Activated T-helper 1 cell treated with anti-CD3 and anti-CD28 coated beads, Interleukin-12 subunit alpha, Interleukin-12 subunit beta, Interleukin-2, Interleukin-4 antibody, amounts not matched to agents 30 ng/mL and 10 ng/mL and 1 ng/mL, durations not matched to agents 14 hours and 24 hours and 36 hours (primary cell): ENCODE results near the gene MED15. TPM values are rescaled to one million over a fixed set of nuclear protein-coding genes. Genes with fewer than 3 reads are reported as not detected.
"Not testable (repeated sequence)": the region's sequence is repeated elsewhere in the genome, so short reads cannot be mapped to it uniquely, and the experiment has no call there.

Experiments
- DNase-seq: peaks from one replicate; pipeline ENCODE4 v3.0.0; 2021; ENCODE audit warnings: low spot score
- H3K27ac Mint-ChIP-seq: one replicate; pipeline ENCODE4 v1.8.0; 2021; ENCODE audit warnings: mild to moderate bottlenecking, mixed read lengths
- H3K27me3 Mint-ChIP-seq: one replicate; pipeline ENCODE4 v1.8.0; 2022; ENCODE audit warnings: mild to moderate bottlenecking, moderate library complexity, mixed read lengths; ENCODE audit not compliant: insufficient read depth
- H3K36me3 Mint-ChIP-seq: one replicate; pipeline ENCODE4 v1.8.0; 2021; ENCODE audit warnings: low read depth, mixed read lengths
- H3K4me1 Mint-ChIP-seq: one replicate; pipeline ENCODE4 v1.8.0; 2021; ENCODE audit warnings: low read depth, mixed read lengths
- H3K4me3 Mint-ChIP-seq: one replicate; pipeline ENCODE4 v1.8.0; 2021; ENCODE audit warnings: mild to moderate bottlenecking, moderate library complexity, mixed read lengths
- H3K9me3 Mint-ChIP-seq: one replicate; pipeline ENCODE4 v1.8.0; 2021; ENCODE audit warnings: mixed read lengths
- intact Hi-C: fragments of 100-400 bp; cut with micrococcal nuclease; formaldehyde crosslinking; loops from one replicate; pipeline ENCODE4 v1.15.1; 2024
- total RNA-seq: library from RNA; stranded (reverse); gene quantifications from 2 replicates; pipeline ENCODE4 v1.2.3, GENCODE V29; 2022

The MED15 gene
- total RNA-seq, 1 donor from 2014 or later, result 110 TPM

GRCh38 chr22:20490183-20490940 lies 17.0 kb upstream of the MED15 start:
- Mint-ChIP-seq H3K4me3 (no peak overlapping the region), H3K27me3 (peaks cover 7% of the 10 kb centered on the region), H3K27ac (no peak overlapping the region), H3K9me3 (no peaks in the 10 kb centered on the region), H3K36me3 (peaks cover 6% of the 10 kb centered on the region), H3K4me1 (peaks cover 26% of the 10 kb centered on the region)
- no peak for DNase-seq
- intact Hi-C loops, result no loop called here

DNA sequence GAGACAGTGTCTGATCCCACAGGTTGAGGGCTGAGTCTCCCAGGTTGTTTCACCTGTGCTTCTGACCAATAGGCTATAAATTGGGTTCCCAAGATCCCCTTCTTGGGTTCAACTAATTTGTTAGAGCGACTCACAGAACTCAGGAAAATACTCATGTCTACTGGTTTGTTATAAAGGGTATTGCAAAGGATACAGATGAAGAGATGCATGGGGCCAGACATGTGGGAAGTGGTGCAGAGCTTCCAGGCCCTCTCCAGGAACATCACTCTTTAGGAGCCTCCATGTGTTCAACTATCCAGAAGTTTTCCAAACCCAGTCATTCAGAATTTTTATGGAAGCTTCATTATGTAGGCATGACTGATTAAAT lies 16.5 kb upstream of the MED15 start:
- Mint-ChIP-seq H3K27me3 (peaks cover 7% of the 10 kb centered on the region), H3K27ac (no peak overlapping the region), H3K36me3 (peaks cover 6% of the 10 kb centered on the region), H3K4me3 (no peak overlapping the region), H3K4me1 (peaks cover 26% of the 10 kb centered on the region), H3K9me3 (no peaks in the 10 kb centered on the region)
- intact Hi-C loops, result no loop called here
- DNase-seq, result no peak

DNA sequence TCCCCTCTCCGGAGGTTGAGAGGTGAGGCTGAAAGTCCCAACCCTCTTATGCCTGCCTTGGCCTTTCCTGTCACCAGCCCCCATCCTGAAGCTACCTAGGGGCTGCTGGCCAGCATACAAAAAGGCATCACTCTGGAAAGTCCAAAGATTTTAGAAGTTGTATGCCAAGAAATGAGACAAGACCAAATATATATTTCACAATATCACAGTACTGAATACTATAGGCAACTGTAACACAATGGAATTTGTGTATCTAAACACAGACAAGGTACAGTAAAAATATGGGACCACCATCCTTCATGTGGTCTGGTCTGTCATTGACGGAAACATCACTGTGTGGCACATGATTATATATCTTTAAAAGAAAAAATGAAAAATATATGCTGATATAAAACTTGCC lies 16.1 kb upstream of the MED15 start:
- intact Hi-C loops, result no loop called here
- Mint-ChIP-seq H3K27me3 (peaks cover 7% of the 10 kb centered on the region), H3K27ac (no peak overlapping the region), H3K36me3 (peaks cover 5% of the 10 kb centered on the region), H3K4me3 (no peak overlapping the region), H3K4me1 (peaks cover 26% of the 10 kb centered on the region), H3K9me3 (no peaks in the 10 kb centered on the region)
- no peak for DNase-seq

- peak; percentile 12 for DNase-seq
- Mint-ChIP-seq H3K9me3 (no peaks in the 10 kb centered on the region), H3K27me3 (peaks cover 7% of the 10 kb centered on the region), H3K27ac (peak within 1 kb of the TSS; percentile 84), H3K36me3 (no peaks in the 10 kb centered on the region), H3K4me3 (peak within 1 kb of the TSS; percentile 89), H3K4me1 (peaks cover 22% of the 10 kb centered on the region)
- intact Hi-C loops, result loop anchor here (1.0 kb wide), 1 partner anchor 101 kb away; the partner anchor contains the start of gene ZNF74
These were observed 12.2 kb upstream of the MED15 start, which contains the start of gene KLHL22 for GRCh38 chr22:20494978-20495860. Gene KLHL22, minus strand, starts transcription at chr22:20495795. Its CDS starts 6,584 bp downstream, at chr22:20489211.

DNA sequence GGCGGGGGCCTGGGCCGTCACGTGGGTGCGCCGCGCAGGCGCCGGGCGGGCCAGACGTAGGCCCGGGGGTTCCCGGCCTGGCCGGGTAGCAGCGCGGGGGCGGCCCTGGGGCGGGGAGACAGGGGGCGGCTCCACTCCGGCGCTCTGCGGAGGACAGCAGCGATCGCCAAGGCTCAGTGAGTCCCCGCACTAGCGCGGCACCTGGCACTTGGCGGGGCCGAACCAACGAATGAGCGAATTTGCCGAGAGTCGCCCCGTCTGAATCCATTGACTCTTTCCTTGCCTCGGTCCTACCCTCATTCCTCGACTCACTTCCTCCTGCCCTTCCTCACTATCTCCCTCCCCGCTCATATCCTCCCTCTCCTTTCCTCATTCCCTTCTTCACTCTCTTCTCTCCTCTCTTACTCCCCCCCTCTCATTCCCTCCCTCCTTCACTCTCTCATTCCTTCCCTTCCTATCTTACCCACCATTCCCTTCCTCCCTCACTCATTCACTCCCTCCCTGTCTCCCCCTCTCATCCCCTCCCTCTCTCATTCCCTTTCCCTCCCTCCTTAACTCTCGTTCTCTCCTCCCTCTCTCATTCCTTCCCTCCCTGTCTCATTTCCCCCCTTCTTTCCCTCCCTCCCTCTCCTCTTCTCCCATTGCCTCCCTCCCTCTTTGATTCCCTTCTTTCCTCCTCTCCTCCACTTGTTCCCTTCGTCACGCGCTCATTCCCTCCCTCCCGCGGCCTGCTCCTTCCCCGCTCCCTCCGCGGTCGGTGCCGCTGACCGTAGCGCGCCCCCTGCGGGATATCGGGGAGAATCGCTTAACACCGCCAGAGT lies 11.3 kb upstream of the MED15 start:
- intact Hi-C loops, result loop anchor here (1.0 to 2.0 kb wide), 7 partner anchors 11 to 102 kb away; partner anchors contain the start of genes MED15 and ZNF74
- peaks cover 7% of the 10 kb centered on the region for H3K27me3 Mint-ChIP-seq
- H3K4me1 Mint-ChIP-seq, result peaks cover 13% of the 10 kb centered on the region
- peak overlapping the region; percentile 89 for H3K4me3 Mint-ChIP-seq
- H3K36me3 Mint-ChIP-seq, result no peaks in the 10 kb centered on the region
- DNase-seq, result peak; percentile 93
- H3K9me3 Mint-ChIP-seq, result no peaks in the 10 kb centered on the region
- peak overlapping the region; percentile 84 for H3K27ac Mint-ChIP-seq

DNA sequence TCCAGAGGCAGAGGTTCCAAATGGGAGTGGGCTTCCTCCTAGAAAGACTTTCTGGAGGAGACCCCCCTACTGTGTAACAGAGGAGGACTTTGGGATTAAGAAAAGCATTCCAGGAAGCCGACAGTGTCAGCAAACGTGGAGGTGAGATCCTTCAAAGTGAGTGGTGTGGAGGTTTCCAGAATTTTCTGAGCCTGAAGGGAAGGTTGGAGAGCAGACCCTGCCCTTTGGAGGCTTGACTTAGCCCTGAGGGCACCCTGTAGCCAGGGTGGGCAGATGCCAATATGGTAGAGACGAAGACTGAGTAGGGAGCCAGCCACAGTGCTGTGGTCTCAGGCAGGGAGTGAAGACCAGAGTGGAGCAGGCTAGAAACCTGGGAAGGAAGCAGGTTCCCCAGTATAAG lies 10.0 kb upstream of the MED15 start:
- peaks cover 7% of the 10 kb centered on the region for H3K27me3 Mint-ChIP-seq
- peaks cover 1% of the 10 kb centered on the region for H3K36me3 Mint-ChIP-seq
- H3K4me1 Mint-ChIP-seq, result peaks cover 11% of the 10 kb centered on the region
- H3K4me3 Mint-ChIP-seq, result no peak overlapping the region
- no peak for DNase-seq
- intact Hi-C loops, result loop anchor here (2.0 kb wide), 3 partner anchors 65 to 79 kb away; no protein-coding TSS in a partner anchor
- H3K27ac Mint-ChIP-seq, result no peak overlapping the region
- no peaks in the 10 kb centered on the region for H3K9me3 Mint-ChIP-seq

GRCh38 chr22:20498913-20499312 lies 8.5 kb upstream of the MED15 start:
- intact Hi-C loops, result no loop called here
- Mint-ChIP-seq H3K27ac (no peak overlapping the region), H3K9me3 (no peaks in the 10 kb centered on the region), H3K4me1 (peaks cover 6% of the 10 kb centered on the region), H3K4me3 (no peak overlapping the region), H3K36me3 (peaks cover 1% of the 10 kb centered on the region), H3K27me3 (peaks cover 4% of the 10 kb centered on the region)
- no peak for DNase-seq

DNA sequence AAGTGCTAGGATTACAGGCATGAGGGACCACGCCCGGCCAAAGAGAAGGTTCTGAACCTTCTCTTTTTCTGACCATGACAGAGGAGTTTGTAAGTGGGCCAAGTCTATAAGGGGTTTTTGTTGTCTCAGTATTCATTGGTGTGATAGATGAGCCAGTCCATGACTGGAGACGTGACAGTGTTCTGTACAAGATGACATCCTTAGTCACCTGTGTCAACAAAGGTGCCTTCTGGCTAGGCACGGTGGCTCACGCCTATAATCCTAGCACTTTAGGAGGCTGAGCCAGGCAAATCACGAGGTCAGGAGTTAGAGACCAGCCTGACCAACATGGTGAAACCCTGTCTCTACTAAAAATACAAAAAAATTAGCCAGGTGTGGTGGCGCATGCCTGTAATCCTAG lies 7.6 kb upstream of the MED15 start:
- no peak overlapping the region for H3K27ac Mint-ChIP-seq
- H3K9me3 Mint-ChIP-seq, result no peaks in the 10 kb centered on the region
- peaks cover under 1% of the 10 kb centered on the region for H3K27me3 Mint-ChIP-seq
- intact Hi-C loops, result loop anchor here (10.0 kb wide), 1 partner anchor 415 kb away; the partner anchor contains the start of gene CRKL
- peaks cover under 1% of the 10 kb centered on the region for H3K4me1 Mint-ChIP-seq
- no peak overlapping the region for H3K4me3 Mint-ChIP-seq
- DNase-seq, result no peak
- peaks cover 1% of the 10 kb centered on the region for H3K36me3 Mint-ChIP-seq

GRCh38 chr22:20503816-20504215 lies 3.6 kb upstream of the MED15 start:
- Mint-ChIP-seq H3K27me3 (no peaks in the 10 kb centered on the region), H3K36me3 (peaks cover 12% of the 10 kb centered on the region), H3K4me3 (no peak overlapping the region), H3K27ac (no peak overlapping the region), H3K4me1 (peaks cover 18% of the 10 kb centered on the region), H3K9me3 (no peaks in the 10 kb centered on the region)
- no peak for DNase-seq
- intact Hi-C loops, result loop anchor here (10.0 kb wide), 1 partner anchor 411 kb away; the partner anchor contains the start of gene CRKL

GRCh38 chr22:20504293-20504922 lies 3.0 kb upstream of the MED15 start:
- not testable (repeated sequence) for H3K9me3 Mint-ChIP-seq, DNase-seq, H3K27ac Mint-ChIP-seq, H3K4me3 Mint-ChIP-seq, H3K27me3 Mint-ChIP-seq
- Mint-ChIP-seq H3K4me1 (peaks cover 24% of the 10 kb centered on the region), H3K36me3 (peaks cover 18% of the 10 kb centered on the region)
- intact Hi-C loops, result loop anchor here (10.0 kb wide), 1 partner anchor 410 kb away; the partner anchor contains the start of gene CRKL

DNA sequence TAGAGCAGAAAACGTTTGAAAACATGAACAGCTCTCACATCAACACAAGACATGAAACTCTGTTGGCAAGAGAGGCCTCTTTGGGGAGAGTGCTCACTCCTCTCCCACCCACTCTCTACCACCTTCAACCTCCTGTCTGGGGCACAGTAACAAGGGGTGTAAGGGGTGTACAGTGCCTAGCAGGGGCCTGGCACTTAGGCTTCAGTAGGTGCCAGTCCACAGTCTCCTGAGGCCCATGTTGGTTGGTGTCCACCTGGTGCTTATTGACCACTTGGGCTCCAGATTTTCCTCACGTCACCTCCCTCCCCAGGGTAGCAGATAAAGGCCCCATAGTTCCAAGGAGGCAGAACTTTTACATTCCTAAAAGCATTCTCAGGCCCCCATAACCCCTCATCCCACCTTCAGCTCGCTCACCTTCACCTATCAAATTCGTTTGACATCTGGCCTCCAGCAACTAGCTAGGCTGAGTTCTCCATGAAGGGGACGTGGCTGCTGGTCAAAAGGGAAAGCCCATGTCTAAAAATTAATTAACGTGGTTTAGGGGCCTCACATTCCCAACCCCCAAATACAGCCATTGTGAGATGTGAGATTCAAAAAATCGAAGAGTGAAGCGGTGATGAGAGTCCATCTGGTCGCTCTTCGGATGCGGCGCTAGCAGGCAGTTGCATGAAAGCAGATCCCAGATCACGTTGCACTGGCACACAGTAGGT lies 712 bp upstream of the MED15 start:
- Mint-ChIP-seq H3K4me3 (peak overlapping the region; percentile 95), H3K4me1 (peaks cover 42% of the 10 kb centered on the region), H3K27ac (peak overlapping the region; percentile 96), H3K27me3 (no peaks in the 10 kb centered on the region), H3K36me3 (peaks cover 25% of the 10 kb centered on the region), H3K9me3 (no peaks in the 10 kb centered on the region)
- intact Hi-C loops, result loop anchor here (1.0 to 10.0 kb wide), 6 partner anchors 10 to 496 kb away; partner anchors contain the start of genes CRKL, DGCR6L and THAP7
- no peak for DNase-seq
